Fibroblast of skin of left quadriceps (primary cell): Measurements from ENCODE around the gene ERFE.

ENCODE experiments used
- DNase-seq, 2 experiments: peaks; one replicate each; pipeline ENCODE4 v3.0.0-alpha.2; 2013; ENCODE audit warnings: low read depth in 2 of 2

ERFE gene

GRCh38 chr2:238139196-238140039 is 19.4 kb upstream of the ERFE start:
- no peak for DNase-seq

GRCh38 chr2:238140040-238140439 is 18.7 kb upstream of the ERFE start:
- DNase-seq, result no peak

GRCh38 chr2:238140721-238141540 is 17.8 kb upstream of the ERFE start:
- no peak for DNase-seq

GRCh38 chr2:238141541-238142318 is 17.0 kb upstream of the ERFE start:
- no peak for DNase-seq

- DNase-seq, result no peak
These were observed 16.2 kb upstream of the ERFE start for GRCh38 chr2:238142382-238143205.

GRCh38 chr2:238143239-238143951 is 15.4 kb upstream of the ERFE start:
- no peak for DNase-seq

- no peak for DNase-seq
These were observed 14.5 kb upstream of the ERFE start for GRCh38 chr2:238144262-238144661.

- no peak for DNase-seq
These were observed 13.7 kb upstream of the ERFE start for GRCh38 chr2:238145046-238145445.

- no peak for DNase-seq
These were observed 12.9 kb upstream of the ERFE start for GRCh38 chr2:238145851-238146250.

- DNase-seq, result no peak
These were observed 11.8 kb upstream of the ERFE start for GRCh38 chr2:238146884-238147544.

- DNase-seq, result no peak
These were observed 9.8 kb upstream of the ERFE start for GRCh38 chr2:238148981-238149380.

GRCh38 chr2:238149841-238150572 is 8.8 kb upstream of the ERFE start:
- no peak for DNase-seq

- DNase-seq, result no peak
These were observed 8.1 kb upstream of the ERFE start for GRCh38 chr2:238150686-238151085.

- DNase-seq, result no peak
These were observed 7.6 kb upstream of the ERFE start for GRCh38 chr2:238151205-238151604.

- no peak for DNase-seq
These were observed 7.0 kb upstream of the ERFE start for GRCh38 chr2:238151628-238152235.

- no peak for DNase-seq
These were observed 5.7 kb upstream of the ERFE start for GRCh38 chr2:238152771-238153688.

GRCh38 chr2:238154570-238154969 is 4.2 kb upstream of the ERFE start:
- no peak for DNase-seq
